Spinal cord (tissue), 10 donors: Measurements from ENCODE around the gene RETREG1. TPM values are rescaled to one million over a fixed set of nuclear protein-coding genes. Genes with fewer than 3 reads are reported as not detected.

ENCODE experiments used
- DNase-seq, 6 donors: peaks; one replicate each; pipeline versions ENCODE4 v3.0.0 to v3.0.0-alpha.2; 2013 to 2015; ENCODE audit warnings: low spot score in 6 of 6, low read depth in 4 of 6
- H3K27ac ChIP-seq: one replicate; pipeline ENCODE4 v1.5.1; 2013; ENCODE audit warnings: low read depth, low read length, control low read depth
- H3K27me3 ChIP-seq: one replicate; pipeline ENCODE4 v1.6.1; 2013; ENCODE audit warnings: low read length; ENCODE audit not compliant: control insufficient read depth, insufficient read depth
- H3K36me3 ChIP-seq: one replicate; pipeline ENCODE4 v1.6.1; 2013; ENCODE audit warnings: low read length; ENCODE audit not compliant: control insufficient read depth, insufficient read depth
- H3K4me1 ChIP-seq: one replicate; pipeline ENCODE4 v1.6.1; 2013; ENCODE audit warnings: low read length; ENCODE audit not compliant: control insufficient read depth, insufficient read depth
- H3K4me3 ChIP-seq: one replicate; pipeline ENCODE4 v1.5.1; 2013; ENCODE audit warnings: low read depth, low read length, control low read depth
- H3K9me3 ChIP-seq: one replicate; pipeline ENCODE4 v1.6.1; 2013; ENCODE audit warnings: low read length; ENCODE audit not compliant: control insufficient read depth, insufficient read depth
- WGBS: methylation state at CpG from one replicate; pipeline ENCODE4 v1.1.5; 2013; ENCODE audit warnings: missing lambda C conversion rate; ENCODE audit not compliant: insufficient coverage; 5-methylcytosine and 5-hydroxymethylcytosine counted together
- polyA plus RNA-seq, 2 donors: library from polyadenylated mRNA; unstranded; fragments of 120-200 nt; gene quantifications; one replicate each; pipeline ENCODE4 v1.2.1, GENCODE V29; 2013; ENCODE audit not compliant: insufficient read length in 2 of 2
- total RNA-seq, 2 donors: library from RNA; depleted of rRNA in 1 of 2; stranded (reverse); fragments of 120-200 nt in 1 of 2; fragments of >200 nt in 1 of 2; gene quantifications; one replicate each; pipeline versions ENCODE4 v1.2.3 to v1.2.4, GENCODE V29; 2013 to 2014
- donor health status: healthy.

The RETREG1 gene
- total and polyA plus RNA-seq, 4 donors, result 42.0 to 120 (median 56.6) TPM

DNA sequence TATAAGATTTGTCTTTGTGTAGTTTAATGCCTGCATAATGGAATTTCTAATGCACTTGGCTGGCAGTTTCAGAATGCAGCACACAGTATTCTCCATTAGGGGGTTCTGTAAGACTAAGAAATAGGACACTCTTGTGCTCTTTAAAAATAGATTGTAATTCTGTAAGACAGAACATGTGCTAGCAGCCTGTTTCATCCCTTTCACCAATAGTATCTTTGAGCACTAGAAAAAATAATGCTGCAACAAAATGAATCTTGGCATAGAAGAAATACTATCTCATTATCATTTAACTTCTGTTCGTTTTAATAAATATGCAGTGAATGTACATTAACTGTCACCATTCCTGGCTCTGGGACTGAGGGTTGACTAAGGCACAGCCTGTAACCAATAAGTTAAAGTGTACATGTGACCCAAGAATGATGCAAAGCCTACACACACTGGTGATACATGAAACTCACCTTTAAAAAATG lies 127.4 kb downstream of the RETREG1 start:
- H3K4me3 ChIP-seq, result no peak overlapping the region
- no peaks in the 10 kb centered on the region for H3K4me1 ChIP-seq
- H3K36me3 ChIP-seq, result no peaks in the 10 kb centered on the region
- WGBS, result no CpG with 5 or more reads among the region's 1 CpG
- no peaks in the 10 kb centered on the region for H3K9me3 ChIP-seq
- peak in 5 of 6 donors; percentile 46 to 92 (median 59) for DNase-seq
- no peaks in the 10 kb centered on the region for H3K27me3 ChIP-seq
- H3K27ac ChIP-seq, result no peak overlapping the region

GRCh38 chr5:16487456-16487855 lies 129.3 kb downstream of the RETREG1 start:
- H3K27ac ChIP-seq, result no peak overlapping the region
- H3K9me3 ChIP-seq, result no peaks in the 10 kb centered on the region
- H3K4me3 ChIP-seq, result no peak overlapping the region
- no peaks in the 10 kb centered on the region for H3K27me3 ChIP-seq
- DNase-seq, result no peak
- 89% methylated on average over 2 of the region's 2 CpGs for WGBS
- H3K4me1 ChIP-seq, result no peaks in the 10 kb centered on the region
- H3K36me3 ChIP-seq, result no peaks in the 10 kb centered on the region

DNA sequence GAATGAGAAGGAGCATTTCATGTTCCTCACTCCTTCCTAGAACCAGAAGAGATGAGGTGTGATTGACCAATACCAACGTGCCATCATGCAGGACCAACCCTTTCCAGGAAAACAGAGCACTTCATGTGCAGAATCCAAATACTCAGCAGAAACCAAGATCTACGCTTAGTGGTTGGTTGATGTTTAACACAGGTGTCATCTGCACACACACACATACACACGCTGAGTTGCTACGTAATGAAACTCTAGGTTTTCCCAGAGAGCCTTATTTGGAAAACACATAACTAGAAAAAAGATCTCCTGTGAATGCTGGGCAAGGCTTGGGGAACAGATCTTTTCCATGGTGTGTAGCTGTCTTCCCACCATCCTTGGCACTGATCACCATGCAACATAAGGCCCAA lies 130.1 kb downstream of the RETREG1 start:
- Histone ChIP-seq H3K4me1 (no peaks in the 10 kb centered on the region), H3K27me3 (no peaks in the 10 kb centered on the region), H3K9me3 (no peaks in the 10 kb centered on the region), H3K4me3 (no peak overlapping the region), H3K36me3 (no peaks in the 10 kb centered on the region), H3K27ac (no peak overlapping the region)
- no CpG with 5 or more reads among the region's 4 CpGs for WGBS
- DNase-seq, result peak in 1 of 6 donors; percentile 39

- no peak overlapping the region for H3K4me3 ChIP-seq
- H3K4me1 ChIP-seq, result no peaks in the 10 kb centered on the region
- no peaks in the 10 kb centered on the region for H3K9me3 ChIP-seq
- no peak for DNase-seq
- no peaks in the 10 kb centered on the region for H3K27me3 ChIP-seq
- H3K36me3 ChIP-seq, result no peaks in the 10 kb centered on the region
- no peak overlapping the region for H3K27ac ChIP-seq
Observed at GRCh38 chr5:16485656-16486055, 131.1 kb downstream of the RETREG1 start.

- Histone ChIP-seq H3K36me3 (no peaks in the 10 kb centered on the region), H3K27ac (no peak overlapping the region), H3K4me1 (no peaks in the 10 kb centered on the region), H3K9me3 (no peaks in the 10 kb centered on the region), H3K27me3 (no peaks in the 10 kb centered on the region), H3K4me3 (no peak overlapping the region)
- 80% methylated on average over 1 of the region's 1 CpG for WGBS
- no peak for DNase-seq
Observed at GRCh38 chr5:16484081-16484480, 132.7 kb downstream of the RETREG1 start.

GRCh38 chr5:16483361-16483760 lies 133.4 kb downstream of the RETREG1 start:
- Histone ChIP-seq H3K27me3 (no peaks in the 10 kb centered on the region), H3K4me3 (no peak overlapping the region), H3K27ac (no peak overlapping the region), H3K4me1 (no peaks in the 10 kb centered on the region), H3K36me3 (no peaks in the 10 kb centered on the region), H3K9me3 (no peaks in the 10 kb centered on the region)
- no peak for DNase-seq

DNA sequence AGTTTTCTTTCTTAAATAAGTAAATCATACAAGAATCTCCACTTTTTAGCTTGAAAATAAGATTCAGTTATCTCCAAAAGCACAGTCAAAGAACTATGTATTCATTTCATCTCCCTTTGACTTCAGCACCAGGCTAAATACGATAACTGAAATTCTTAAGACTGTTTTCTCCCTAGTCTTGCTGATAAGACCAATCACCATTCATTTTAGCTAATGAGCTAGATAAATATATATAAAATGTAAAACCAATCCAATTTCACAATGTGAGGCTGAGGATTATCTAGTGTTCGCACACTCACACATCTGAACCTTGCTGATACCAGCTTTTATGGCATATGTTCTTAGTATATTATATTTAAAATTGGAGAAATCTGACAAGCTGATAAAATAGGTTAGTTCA lies 133.9 kb downstream of the RETREG1 start:
- no peaks in the 10 kb centered on the region for H3K27me3 ChIP-seq
- H3K9me3 ChIP-seq, result no peaks in the 10 kb centered on the region
- H3K4me1 ChIP-seq, result no peaks in the 10 kb centered on the region
- H3K27ac ChIP-seq, result no peak overlapping the region
- WGBS, result no CpG with 5 or more reads among the region's 2 CpGs
- no peak for DNase-seq
- H3K4me3 ChIP-seq, result no peak overlapping the region
- H3K36me3 ChIP-seq, result no peaks in the 10 kb centered on the region

GRCh38 chr5:16480821-16481538 lies 135.8 kb downstream of the RETREG1 start:
- no peak overlapping the region for H3K4me3 ChIP-seq
- H3K27me3 ChIP-seq, result no peaks in the 10 kb centered on the region
- WGBS, result 100% methylated on average over 2 of the region's 6 CpGs
- DNase-seq, result peak in 1 of 6 donors; percentile 24
- no peaks in the 10 kb centered on the region for H3K9me3 ChIP-seq
- no peak overlapping the region for H3K27ac ChIP-seq
- no peaks in the 10 kb centered on the region for H3K36me3 ChIP-seq
- H3K4me1 ChIP-seq, result no peaks in the 10 kb centered on the region

DNA sequence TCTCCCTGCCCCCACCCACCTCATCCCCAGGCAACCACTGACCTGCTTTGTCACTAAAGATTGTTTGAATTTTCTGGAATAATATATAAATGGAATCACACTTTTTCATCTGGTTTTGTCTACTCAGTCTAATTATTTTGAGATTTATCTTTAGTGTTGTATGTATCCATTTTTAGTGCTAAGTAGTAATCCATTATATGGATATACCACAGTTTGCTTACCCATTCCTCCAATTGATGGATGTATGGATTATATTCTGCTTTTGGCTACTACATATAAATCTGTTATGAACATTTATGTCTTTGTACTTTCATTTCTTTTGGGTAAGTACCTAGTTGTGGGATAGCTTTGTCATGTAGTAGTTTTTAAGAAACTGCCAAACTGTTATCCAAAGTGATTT lies 136.7 kb downstream of the RETREG1 start:
- H3K9me3 ChIP-seq, result no peaks in the 10 kb centered on the region
- no peaks in the 10 kb centered on the region for H3K4me1 ChIP-seq

DNA sequence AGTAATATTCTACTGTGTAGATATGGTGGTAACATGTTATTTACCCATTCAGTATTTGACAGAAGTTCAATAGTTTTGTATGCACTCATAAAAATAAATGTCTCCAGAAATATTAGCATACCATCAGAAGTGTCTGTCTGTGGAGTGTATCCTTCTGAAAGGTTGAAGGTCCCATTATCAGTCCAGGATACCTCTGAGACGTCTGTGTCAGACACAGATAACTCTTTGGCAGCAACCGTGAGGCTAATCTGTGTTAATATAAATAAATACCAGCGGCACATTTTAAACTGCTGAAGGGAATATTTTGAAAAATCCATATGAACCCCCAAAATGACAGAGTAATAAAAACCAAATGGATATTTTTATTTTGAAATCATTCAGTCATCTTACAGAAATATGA lies 139.3 kb downstream of the RETREG1 start:
- Histone ChIP-seq H3K4me3 (no peak overlapping the region), H3K27ac (no peak overlapping the region), H3K4me1 (no peaks in the 10 kb centered on the region), H3K27me3 (no peaks in the 10 kb centered on the region), H3K9me3 (no peaks in the 10 kb centered on the region), H3K36me3 (no peaks in the 10 kb centered on the region)
- 80% methylated on average over 1 of the region's 3 CpGs for WGBS
- DNase-seq, result no peak

More for the DNA sequence above, 136.7 kb downstream of the RETREG1 start:
- H3K27me3 ChIP-seq, result no peaks in the 10 kb centered on the region
- no peaks in the 10 kb centered on the region for H3K36me3 ChIP-seq
- no peak overlapping the region for H3K4me3 ChIP-seq
- H3K27ac ChIP-seq, result no peak overlapping the region
- DNase-seq, result no peak
